ENCODE measurements around the gene MTOR.
"Not testable (repeated sequence)": the region's sequence is repeated elsewhere in the genome, so short reads cannot be mapped to it uniquely, and the experiment has no call there.

MTOR gene

DNA sequence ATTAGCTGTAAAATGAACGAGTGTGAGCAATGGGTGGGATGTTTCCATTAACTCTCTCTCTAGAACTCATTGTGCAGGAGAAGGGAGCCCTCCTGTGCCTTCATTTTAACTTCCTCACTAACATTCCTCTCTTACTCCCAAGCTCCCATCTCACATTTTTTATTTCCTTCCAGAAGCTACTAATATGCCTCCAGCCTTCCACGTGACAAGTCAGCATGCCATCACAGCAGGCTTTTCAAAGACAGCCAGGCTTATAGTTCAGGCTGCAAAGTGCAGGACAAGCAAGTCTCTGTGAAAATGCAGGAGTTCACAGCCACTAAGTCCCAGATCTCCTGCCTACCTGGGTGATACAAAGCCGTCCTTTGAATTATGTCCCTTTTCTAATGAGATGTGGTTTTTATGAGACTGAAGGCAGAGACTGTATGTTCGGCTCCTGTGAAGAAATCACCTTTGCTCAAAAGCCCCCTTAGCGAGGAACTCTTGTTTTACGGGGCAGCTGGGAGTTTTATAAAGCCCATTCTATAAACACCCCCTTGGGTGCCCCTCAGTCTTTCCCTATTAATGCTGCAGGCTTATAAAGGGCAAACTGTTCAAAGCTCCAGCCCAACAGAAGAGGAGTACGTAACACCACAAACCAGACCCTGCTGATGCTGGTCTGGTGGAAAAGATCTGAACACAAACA lies 87.9 kb downstream of the MTOR start:
- DNase-seq (ENCODE audit: low read depth), result no peak
- no peak overlapping the region for H3K4me3 ChIP-seq (ENCODE audit: control insufficient read depth, low read depth, low read length)
- TF ChIP-seq, protein P1, sequence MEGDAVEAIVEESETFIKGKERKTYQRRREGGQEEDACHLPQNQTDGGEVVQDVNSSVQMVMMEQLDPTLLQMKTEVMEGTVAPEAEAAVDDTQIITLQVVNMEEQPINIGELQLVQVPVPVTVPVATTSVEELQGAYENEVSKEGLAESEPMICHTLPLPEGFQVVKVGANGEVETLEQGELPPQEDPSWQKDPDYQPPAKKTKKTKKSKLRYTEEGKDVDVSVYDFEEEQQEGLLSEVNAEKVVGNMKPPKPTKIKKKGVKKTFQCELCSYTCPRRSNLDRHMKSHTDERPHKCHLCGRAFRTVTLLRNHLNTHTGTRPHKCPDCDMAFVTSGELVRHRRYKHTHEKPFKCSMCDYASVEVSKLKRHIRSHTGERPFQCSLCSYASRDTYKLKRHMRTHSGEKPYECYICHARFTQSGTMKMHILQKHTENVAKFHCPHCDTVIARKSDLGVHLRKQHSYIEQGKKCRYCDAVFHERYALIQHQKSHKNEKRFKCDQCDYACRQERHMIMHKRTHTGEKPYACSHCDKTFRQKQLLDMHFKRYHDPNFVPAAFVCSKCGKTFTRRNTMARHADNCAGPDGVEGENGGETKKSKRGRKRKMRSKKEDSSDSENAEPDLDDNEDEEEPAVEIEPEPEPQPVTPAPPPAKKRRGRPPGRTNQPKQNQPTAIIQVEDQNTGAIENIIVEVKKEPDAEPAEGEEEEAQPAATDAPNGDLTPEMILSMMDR (conservative IDR thresholded peaks at IDR 0.05; ENCODE audit: control insufficient read depth, insufficient read depth, low read depth, low read length), result no peak

DNA sequence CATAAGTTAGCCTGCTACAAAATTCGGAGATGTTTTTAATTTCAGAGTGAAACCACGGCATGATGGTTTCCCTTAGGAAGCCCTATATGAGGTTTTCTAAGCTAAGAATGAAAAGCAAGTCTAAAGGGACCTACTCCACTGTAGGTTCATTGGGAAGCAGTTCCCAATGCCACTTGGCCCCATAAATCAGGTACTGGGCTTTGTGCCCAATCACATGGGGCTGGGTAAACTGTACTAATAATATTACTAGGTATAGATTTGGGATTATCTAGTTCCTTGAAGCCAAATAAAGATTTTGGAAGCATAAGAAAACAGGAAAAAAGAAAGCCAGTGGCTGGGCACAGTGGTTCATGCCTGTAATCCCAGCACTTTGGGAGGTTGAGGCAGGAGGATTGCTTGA lies 92.2 kb downstream of the MTOR start:
- H3K4me3 ChIP-seq (ENCODE audit: control insufficient read depth, low read depth, low read length), result no peak overlapping the region
- TF ChIP-seq, protein P1 (conservative IDR thresholded peaks at IDR 0.05; ENCODE audit: control insufficient read depth, insufficient read depth, low read depth, low read length), result no peak
- DNase-seq (ENCODE audit: low read depth), result no peak

DNA sequence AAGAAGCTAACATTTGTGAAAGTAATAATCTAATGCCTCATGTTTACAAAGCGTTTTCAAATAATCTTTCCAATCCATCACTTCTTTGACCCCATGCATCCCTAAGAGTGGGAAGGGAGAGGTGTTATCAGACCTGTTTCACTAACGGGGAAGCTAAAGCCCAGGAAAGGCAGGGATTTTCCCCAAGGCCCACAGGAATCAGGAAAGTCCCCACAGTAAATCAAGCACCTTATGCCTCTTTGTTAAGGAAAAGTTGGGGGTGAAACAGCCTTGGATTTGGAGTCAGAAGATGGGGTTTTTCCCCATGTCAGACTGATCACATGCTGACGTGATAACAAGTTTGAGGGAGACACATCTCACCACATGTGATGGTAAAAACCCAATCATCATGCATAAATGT lies 93.1 kb downstream of the MTOR start:
- TF ChIP-seq, protein P1 (conservative IDR thresholded peaks at IDR 0.05; ENCODE audit: control insufficient read depth, insufficient read depth, low read depth, low read length), result no peak
- DNase-seq (ENCODE audit: low read depth), result no peak
- H3K4me3 ChIP-seq (ENCODE audit: control insufficient read depth, low read depth, low read length), result no peak overlapping the region

DNA sequence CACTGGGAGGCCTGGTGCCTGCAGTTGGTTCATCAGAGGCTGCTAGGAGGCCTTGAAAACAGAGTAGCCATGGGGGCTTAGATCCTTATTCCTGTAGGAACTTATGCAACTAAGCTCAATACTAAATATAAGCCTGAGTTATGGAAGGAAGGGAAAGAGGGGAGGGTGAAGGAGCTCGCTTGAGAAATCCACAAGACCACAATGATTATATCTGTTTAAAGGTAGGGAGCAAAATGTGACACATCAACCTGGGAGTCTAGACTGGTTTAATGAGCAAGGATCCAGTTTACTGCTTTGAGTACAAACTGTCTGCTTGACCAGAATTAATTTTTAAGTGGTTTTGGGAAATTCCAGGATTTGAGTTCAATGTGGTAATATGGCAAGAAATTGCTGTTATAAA lies 93.6 kb downstream of the MTOR start:
- TF ChIP-seq, protein P1 (conservative IDR thresholded peaks at IDR 0.05; ENCODE audit: control insufficient read depth, insufficient read depth, low read depth, low read length), result no peak
- DNase-seq (ENCODE audit: low read depth), result no peak
- H3K4me3 ChIP-seq (ENCODE audit: control insufficient read depth, low read depth, low read length), result no peak overlapping the region

DNA sequence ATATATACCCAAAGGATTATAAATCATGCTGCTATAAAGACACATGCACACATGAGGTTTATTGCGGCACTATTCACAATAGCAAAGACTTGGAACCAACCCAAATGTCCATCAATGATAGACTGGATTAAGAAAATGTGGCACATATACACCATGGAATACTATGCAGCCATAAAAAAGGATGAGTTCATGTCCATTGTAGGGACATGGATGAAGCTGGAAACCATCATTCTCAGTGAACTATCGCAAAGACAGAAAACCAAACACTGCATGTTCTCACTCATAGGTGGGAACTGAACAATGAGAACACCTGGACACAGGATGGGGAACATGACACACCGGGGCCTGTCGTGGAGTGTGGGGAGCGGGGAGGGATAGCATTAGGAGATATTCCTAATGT lies 95.6 kb downstream of the MTOR start:
- not testable (repeated sequence) for H3K4me3 ChIP-seq (ENCODE audit: control insufficient read depth, low read depth, low read length); DNase-seq (ENCODE audit: low read depth)

DNA sequence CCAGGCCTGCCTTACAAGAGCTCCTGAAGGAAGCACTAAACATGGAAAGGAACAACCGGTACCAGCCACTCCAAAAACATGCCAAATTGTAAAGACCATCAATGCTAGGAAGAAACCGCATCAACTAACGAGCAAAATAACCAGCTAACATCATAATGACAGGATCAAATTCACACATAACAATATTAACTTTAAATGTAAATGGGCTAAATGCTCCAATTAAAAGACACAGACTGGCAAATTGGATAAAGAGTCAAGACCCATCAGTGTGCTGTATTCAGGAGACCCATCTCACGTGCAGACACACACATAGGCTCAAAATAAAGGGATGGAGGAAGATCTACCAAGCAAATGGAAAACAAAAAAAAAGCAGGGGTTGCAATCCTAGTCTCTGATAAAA lies 99.6 kb downstream of the MTOR start:
- not testable (repeated sequence) for H3K4me3 ChIP-seq (ENCODE audit: control insufficient read depth, low read depth, low read length); DNase-seq (ENCODE audit: low read depth)

DNA sequence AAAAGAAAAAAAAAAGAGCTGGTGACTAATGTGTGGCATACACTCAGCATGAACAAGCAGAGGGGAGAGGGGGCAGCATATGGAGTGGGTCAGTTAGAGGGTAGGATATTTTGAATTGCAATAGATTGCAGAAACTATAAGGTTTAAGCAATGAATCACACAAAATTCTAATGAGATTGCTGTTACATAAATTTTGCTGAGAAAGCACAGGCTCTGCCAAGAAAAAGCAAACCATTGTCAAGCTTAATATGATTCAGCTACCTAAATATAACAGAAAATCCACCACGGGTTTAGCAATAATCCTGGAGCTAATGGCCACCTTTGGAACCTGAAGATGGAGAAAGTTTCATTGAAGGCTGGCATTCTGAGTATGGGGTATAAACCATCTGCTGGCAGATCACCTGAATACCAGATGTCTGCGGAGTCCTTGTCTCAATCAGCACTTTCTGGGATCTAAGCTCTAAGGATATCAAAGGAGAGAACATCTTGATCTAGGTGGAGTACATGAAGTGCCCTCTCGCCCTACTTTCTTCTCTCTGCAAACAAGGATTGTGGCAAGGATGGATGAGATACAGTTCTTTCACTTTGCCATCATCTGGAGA lies 103.5 kb downstream of the MTOR start:
- peak; percentile 95 for DNase-seq (ENCODE audit: low read depth)
- H3K4me3 ChIP-seq (ENCODE audit: control insufficient read depth, low read depth, low read length), result no peak overlapping the region
- TF ChIP-seq, protein P1 (conservative IDR thresholded peaks at IDR 0.05; ENCODE audit: control insufficient read depth, insufficient read depth, low read depth, low read length), result no peak

DNA sequence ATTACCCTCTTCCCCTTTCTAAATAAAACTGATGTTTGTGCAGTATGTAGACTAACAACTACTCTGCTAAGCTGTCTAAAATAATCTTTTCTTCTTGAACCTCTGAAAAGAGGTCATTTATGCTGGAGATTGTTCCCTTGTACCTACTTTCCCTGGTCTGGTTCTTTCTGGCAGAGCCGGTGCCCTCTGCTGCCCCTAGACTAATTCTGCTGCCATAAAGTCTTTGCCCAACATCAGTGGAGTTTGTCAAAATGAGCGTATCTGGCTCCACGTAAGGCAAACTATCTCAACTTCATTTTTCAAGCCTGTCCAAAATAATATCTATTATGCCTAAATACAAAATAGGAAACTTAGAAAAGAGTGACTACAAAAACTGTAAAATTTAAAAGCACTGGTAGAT lies 104.1 kb downstream of the MTOR start:
- no peak for DNase-seq (ENCODE audit: low read depth)
- TF ChIP-seq, protein P1 (conservative IDR thresholded peaks at IDR 0.05; ENCODE audit: control insufficient read depth, insufficient read depth, low read depth, low read length), result peak; percentile 9
- no peak overlapping the region for H3K4me3 ChIP-seq (ENCODE audit: control insufficient read depth, low read depth, low read length)
